SK-N-SH (cell line): ENCODE data around the gene KCND3.

Source experiments
- CHD2 ChIP-seq: fragments of 150-350 bp; IDR thresholded peaks from 2 replicates; pipeline ENCODE4 v1.6.1; 2018; ENCODE audit warnings: low read length; ENCODE audit not compliant: partially characterized antibody
- CTCF ChIP-seq: fragments of 200-600 bp; sonication (generic); IDR thresholded peaks from 2 replicates; pipeline ENCODE4 v1.6.1; 2017; ENCODE audit warnings: antibody characterized with exemption, mild to moderate bottlenecking, moderate library complexity
- FOSL2 ChIP-seq: IDR thresholded peaks from 2 replicates; pipeline ENCODE4 v1.4.0; 2012; ENCODE audit warnings: low read depth, mild to moderate bottlenecking, moderate library complexity, borderline replicate concordance
- GABPA ChIP-seq: IDR thresholded peaks from 2 replicates; pipeline ENCODE4 v1.4.0; 2012; ENCODE audit warnings: low read depth, mild to moderate bottlenecking
- MAX ChIP-seq: IDR thresholded peaks from 2 replicates; pipeline ENCODE4 v1.4.0; 2012; ENCODE audit warnings: low read depth
- RAD21 ChIP-seq: IDR thresholded peaks from 2 replicates; pipeline ENCODE4 v1.6.1; 2012; ENCODE audit warnings: mild to moderate bottlenecking, low read length
- REST ChIP-seq: IDR thresholded peaks from 2 replicates; pipeline ENCODE4 v1.6.1; 2012; ENCODE audit warnings: mild to moderate bottlenecking, low read depth, low read length, moderate library complexity
- RFX5 ChIP-seq: IDR thresholded peaks from 2 replicates; pipeline ENCODE4 v1.6.1; 2012; ENCODE audit warnings: mild to moderate bottlenecking, improper control_type of control experiment, low read length
- RXRA ChIP-seq: IDR thresholded peaks from 2 replicates; pipeline ENCODE4 v1.4.0; 2012; ENCODE audit warnings: low read depth, mild to moderate bottlenecking, borderline replicate concordance

- TF ChIP-seq RXRA (no peak), MAX (peak; percentile 26; the same call in 1 of the 2 replicates), GABPA (no peak), RAD21 (no peak), CTCF (0 out of 2 replicates have a peak, but pooled peaks have one; percentile 13), FOSL2 (no peak), CHD2 (no peak), REST (no peak), RFX5 (no peak)
These were observed 249.3 kb downstream of the KCND3 start for GRCh38 chr1:111739925-111740765.
